Putamen (tissue), 1 donor: ENCODE measurements around the gene NRARP.
"Not testable (repeated sequence)": the region's sequence is repeated elsewhere in the genome, so short reads cannot be mapped to it uniquely, and the experiment has no call there.

Source experiments
- DNase-seq: peaks from one replicate; pipeline ENCODE4 v3.0.0-alpha.2; 2016; ENCODE audit warnings: low spot score

NRARP gene

GRCh38 chr9:137276473-137277328 is 25.4 kb downstream of the NRARP start:
- DNase-seq: no peak

- DNase-seq: no peak
These were observed 26.2 kb downstream of the NRARP start for GRCh38 chr9:137275588-137276472.

GRCh38 chr9:137275203-137275587 is 26.9 kb downstream of the NRARP start:
- no peak for DNase-seq

GRCh38 chr9:137273611-137274320 is 28.3 kb downstream of the NRARP start:
- no peak for DNase-seq

GRCh38 chr9:137273095-137273490 is 29.0 kb downstream of the NRARP start:
- DNase-seq: no peak

GRCh38 chr9:137272241-137273094 is 29.6 kb downstream of the NRARP start:
- DNase-seq: no peak

GRCh38 chr9:137271696-137272076 is 30.4 kb downstream of the NRARP start:
- no peak for DNase-seq

GRCh38 chr9:137270929-137271695 is 31.0 kb downstream of the NRARP start:
- no peak for DNase-seq

- no peak for DNase-seq
These were observed 32.8 kb downstream of the NRARP start for GRCh38 chr9:137269231-137269772.

- DNase-seq: no peak
These were observed 33.4 kb downstream of the NRARP start for GRCh38 chr9:137268538-137269201.

GRCh38 chr9:137267933-137268355 is 34.1 kb downstream of the NRARP start:
- DNase-seq: no peak

GRCh38 chr9:137266585-137267453 is 35.3 kb downstream of the NRARP start:
- no peak for DNase-seq

GRCh38 chr9:137266162-137266527 is 35.9 kb downstream of the NRARP start:
- DNase-seq: no peak

GRCh38 chr9:137265496-137266161 is 36.4 kb downstream of the NRARP start:
- no peak for DNase-seq

- DNase-seq: no peak
These were observed 38.0 kb downstream of the NRARP start for GRCh38 chr9:137264067-137264466.

GRCh38 chr9:137263506-137263905 is 38.6 kb downstream of the NRARP start:
- DNase-seq: no peak

- no peak for DNase-seq
These were observed 39.2 kb downstream of the NRARP start for GRCh38 chr9:137262909-137263285.

GRCh38 chr9:137262173-137262908 is 39.7 kb downstream of the NRARP start:
- not testable (repeated sequence) for DNase-seq
